ENCODE measurements around the gene PLCB1. TPM values are rescaled to one million over a fixed set of nuclear protein-coding genes. Genes with fewer than 3 reads are reported as not detected.
A peak's percentile ranks its signal among the peaks of the same experiment; 100 is the strongest.
"Not testable (repeated sequence)": the region's sequence is repeated elsewhere in the genome, so short reads cannot be mapped to it uniquely, and the experiment has no call there.

PLCB1 gene
- total RNA-seq: 7.2 TPM
- long read RNA-seq, full-length matches to known transcripts: 1 of 3 reads
- long read RNA-seq, partial matches to known transcripts: 0 of 3 reads
- long read RNA-seq, other reads (novel, unspliced or antisense): 2 of 3 reads

DNA sequence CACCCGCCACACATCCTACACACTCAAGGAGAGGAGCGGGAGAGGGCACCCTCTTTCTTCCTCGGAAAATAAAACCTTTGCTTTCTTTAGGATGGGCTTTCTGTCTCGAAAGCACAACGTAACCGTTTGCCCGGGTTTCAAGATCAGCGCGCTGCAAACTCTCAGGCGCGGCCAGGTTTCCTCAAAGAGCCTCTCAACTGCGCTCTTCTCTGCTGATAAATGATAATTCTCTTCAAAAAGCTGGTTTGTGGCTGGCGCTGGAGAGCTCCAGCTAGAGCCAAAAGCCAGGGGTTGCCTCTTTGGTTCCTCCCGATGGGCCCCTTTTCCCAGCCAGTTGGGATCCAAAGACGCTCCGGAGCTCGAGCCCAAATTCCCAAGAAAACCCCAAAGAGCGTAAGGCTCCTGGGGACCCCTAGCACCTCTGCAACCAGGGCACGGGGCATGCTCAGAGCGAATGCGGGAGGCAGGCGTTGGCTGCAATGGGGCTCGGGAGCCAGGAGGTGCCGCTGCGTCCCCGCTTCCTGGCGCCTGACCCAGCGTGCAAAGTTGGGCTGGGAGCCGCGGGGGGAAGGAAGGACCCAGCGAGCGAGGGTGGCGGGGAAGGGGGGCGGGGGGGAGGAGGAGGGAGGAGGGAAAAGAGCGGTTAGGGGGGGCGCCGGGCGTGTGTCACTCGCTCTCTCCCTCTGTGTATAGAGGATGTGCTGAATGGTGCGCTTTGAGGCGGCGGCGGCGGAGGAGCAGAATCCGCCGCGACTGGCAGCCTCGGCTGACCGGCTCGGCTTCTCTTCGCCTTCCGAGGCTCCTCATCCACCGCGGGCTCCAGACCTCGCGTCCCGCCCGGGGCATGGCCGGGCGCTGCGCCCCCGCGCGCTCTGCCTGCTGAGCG lies at the start of gene PLCB1:
PLCB1 (plus strand) TSS at position 669 of the 886 bp plus-strand sequence. CDS start 386 bp downstream, outside the sequence.
- peak; percentile 93 for DNase-seq (ENCODE audit: missing footprints)
- peak; percentile 90 for ATAC-seq
- intact Hi-C loops (cut with DNase I): loop anchor here (1.0 to 5.0 kb wide), 4 partner anchors 90 to 589 kb away; no protein-coding TSS in a partner anchor

DNA sequence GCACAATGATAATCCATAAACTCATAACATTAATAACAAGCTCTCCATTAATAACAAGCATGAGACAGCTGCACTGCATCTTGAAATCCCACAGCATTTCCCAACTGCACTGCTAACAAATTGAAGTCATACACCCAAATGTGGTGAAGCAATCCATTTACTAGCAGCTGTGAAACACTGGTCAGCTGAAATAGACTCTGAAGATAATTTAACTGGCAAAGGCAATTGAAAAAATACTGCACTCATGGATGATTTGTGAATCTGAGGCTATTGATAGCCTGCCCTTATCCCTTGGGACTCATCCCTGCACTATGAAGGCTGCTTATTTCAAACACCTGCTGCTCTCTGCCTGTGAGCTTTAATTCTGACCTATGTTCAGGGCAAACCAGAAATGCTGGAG lies 49.1 kb upstream of the PLCB1 start:
- DNase-seq (ENCODE audit: missing footprints) (peak; percentile 27), ATAC-seq (peak; percentile 95)
- intact Hi-C loops (cut with DNase I): no loop called here

DNA sequence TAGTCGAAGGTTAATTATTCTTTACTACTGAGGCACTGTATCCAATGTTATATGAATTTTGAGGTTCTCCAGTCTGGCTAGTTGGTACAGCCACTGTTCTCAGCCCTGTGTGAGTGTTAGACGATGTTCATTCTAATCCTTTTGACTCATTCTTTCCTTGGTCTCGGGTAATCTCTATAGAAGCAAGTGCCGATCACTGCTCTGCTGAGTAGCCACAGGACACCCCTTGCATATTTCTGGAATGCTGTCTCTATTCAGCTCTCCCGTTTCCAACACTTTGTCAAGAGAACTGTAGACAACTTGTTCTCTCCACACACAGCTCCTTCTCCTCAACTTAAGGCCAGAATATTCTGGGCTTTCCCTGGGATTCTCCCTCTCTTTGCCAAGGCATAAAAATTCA lies 42.4 kb upstream of the PLCB1 start:
- intact Hi-C loops (cut with DNase I): no loop called here
- ATAC-seq (no peak), DNase-seq (ENCODE audit: missing footprints) (no peak)

DNA sequence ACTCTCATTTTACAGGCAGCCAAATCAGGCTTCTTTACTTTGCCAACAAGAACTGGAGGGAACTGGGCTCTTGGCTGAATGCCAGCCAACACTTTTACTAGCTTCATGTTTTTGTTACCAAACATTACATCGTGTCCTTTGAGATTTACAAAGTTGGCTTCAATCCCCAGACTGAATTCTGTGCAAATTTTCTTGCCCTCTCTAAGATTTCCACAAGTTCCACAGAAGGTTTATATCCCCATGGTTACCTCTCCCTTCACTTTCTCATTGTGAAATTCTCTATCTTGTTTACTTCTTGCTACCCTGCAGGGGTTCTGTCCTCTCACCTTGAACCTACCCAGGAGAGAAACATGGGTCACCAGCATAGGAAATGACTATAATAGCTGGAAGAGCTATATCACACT lies 37.6 kb upstream of the PLCB1 start:
- peak; percentile 87 for ATAC-seq
- peak; percentile 71 for DNase-seq (ENCODE audit: missing footprints)
- intact Hi-C loops (cut with DNase I): no loop called here

DNA sequence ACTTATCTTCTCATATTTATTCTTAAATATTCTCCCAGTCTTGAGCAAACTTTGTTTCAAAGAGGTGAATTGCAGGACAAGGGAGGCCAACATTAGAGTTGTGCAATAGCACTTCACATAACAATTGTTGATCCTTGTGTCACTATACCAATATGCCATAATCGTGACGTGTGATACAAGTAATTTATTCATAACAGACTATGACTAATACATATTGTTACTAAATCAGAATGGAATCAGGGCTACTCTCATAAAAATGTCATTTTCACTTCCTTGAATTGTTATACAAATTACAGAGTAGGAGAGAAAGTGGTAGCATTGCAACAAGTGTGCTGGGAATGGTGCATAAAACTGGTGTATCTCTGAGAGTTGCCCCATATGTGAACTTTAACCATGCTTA lies 37.2 kb upstream of the PLCB1 start:
- DNase-seq (ENCODE audit: missing footprints) (no peak), ATAC-seq (peak; percentile 34)
- intact Hi-C loops (cut with DNase I): no loop called here

DNA sequence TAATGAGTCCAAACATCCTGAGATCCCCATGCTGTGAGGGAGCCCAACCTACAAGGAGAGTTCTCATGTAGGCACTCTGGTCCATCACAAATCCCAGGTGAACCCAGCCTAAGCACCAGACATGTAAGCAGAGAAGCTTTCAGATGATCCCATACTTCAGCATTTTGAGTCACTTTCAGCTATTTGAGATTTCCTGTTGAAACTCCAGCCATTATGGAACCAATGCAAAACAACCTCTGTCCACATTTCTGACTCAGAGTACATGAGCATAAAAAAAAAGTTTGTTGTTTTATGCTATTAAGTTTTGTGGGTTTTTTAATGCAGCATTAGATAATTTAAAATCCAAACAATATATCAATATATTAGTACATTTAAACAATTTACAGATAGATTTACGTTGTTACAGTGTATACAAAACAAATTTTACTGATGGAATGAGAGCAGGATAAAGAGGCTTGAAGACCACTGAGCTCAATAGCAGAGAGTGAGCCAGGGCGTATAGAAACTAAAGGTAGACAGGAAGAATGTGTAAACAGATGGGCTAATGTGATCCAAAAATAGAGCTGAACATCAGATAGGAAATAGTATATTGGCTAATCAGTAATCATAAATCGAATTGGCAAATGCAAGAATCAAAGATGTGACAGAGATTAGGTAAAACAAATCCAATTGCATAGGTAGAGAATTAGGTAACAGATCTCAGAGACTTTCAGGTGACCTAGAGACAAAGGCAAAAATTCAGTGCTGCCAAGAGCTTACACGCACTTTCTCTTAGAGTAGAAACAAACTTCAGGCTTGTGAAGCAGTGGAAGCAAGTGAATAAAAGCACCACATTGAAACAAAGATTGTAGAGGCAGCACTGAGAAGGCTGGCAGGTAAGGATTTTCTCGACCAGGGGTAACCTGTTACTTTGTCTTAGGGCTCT lies 36.2 kb upstream of the PLCB1 start:
- intact Hi-C loops (cut with DNase I): no loop called here
- ATAC-seq (no peak), DNase-seq (ENCODE audit: missing footprints) (no peak)

DNA sequence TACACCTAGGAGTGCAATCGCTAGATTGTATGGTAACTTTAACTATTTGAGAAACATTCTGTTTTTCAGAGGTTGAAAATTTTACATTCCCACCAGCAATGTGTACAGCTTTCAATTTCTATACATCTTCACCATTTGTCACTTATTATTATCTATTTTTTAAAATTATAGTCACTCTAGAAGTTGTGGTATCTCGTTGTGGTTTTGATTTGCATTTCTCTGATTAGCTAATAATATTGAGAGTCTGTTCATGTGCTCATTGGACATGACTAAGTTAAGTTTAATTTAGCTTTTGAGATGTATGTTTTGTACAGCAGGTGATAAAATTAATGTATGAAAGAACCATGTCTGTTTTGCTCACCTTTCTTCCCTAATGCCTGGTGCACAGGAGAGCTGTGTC lies 34.8 kb upstream of the PLCB1 start:
- DNase-seq (ENCODE audit: missing footprints) (no peak), ATAC-seq (no peak)
- intact Hi-C loops (cut with DNase I): no loop called here

DNA sequence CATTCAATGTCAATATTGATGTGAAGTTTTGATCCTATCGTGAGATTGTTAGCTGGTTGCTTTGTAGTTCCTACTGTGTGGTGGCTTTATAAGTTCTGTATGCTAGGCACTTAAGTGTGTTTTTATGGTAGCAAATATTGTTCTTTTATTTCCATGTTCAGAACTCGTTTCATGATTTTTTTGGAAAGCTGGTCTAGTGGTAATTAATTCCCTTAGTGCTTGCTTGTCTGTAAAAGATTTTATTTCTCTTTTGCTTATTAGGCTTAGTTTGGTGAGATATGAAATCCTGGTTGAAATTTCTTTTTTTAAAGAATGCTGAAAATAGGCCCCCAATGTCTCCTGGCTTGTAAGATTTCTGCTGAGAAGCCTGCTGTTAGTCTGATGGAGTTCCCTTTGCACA lies 27.8 kb upstream of the PLCB1 start:
- ATAC-seq (no peak), DNase-seq (ENCODE audit: missing footprints) (no peak)
- intact Hi-C loops (cut with DNase I): no loop called here

DNA sequence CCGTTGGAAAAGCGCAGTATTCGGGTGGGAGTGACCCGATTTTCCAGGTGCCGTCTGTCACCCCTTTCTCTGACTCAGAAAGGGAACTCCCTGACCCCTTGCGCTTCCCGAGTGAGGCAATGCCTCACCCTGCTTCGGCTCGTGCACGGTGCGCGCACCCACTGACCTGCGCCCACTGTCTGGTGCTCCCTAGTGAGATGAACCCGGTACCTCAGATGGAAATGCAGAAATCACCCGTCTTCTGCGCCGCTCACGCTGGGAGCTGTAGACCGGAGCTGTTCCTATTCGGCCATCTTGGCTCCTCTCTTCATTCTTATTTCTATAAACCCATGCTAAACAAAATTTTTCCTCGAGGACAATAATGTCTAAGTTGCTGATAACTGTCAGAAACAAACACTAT lies 17.5 kb upstream of the PLCB1 start:
- DNase-seq (ENCODE audit: missing footprints); ATAC-seq; intact Hi-C loops (cut with DNase I): not testable (repeated sequence)

DNA sequence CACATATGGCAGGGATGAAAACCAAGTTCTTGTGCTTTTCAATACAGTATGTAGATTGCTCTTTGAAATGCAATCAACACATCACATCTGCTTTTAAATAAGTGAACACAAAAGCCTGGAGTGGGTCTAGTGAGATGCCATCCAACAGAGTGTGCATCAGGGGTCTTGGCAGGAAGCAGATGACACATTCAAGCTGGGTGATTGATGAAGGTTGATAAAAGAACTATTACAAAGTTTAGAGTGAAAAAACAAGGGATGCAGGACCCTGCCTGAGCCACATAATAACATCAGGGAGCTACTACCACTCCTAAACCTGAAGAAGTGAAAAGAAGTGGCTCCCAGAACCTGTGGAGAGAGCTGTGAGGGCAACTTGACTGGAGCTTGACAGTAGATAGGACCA lies 16.6 kb upstream of the PLCB1 start:
- DNase-seq (ENCODE audit: missing footprints): no peak
- intact Hi-C loops (cut with DNase I): no loop called here

DNA sequence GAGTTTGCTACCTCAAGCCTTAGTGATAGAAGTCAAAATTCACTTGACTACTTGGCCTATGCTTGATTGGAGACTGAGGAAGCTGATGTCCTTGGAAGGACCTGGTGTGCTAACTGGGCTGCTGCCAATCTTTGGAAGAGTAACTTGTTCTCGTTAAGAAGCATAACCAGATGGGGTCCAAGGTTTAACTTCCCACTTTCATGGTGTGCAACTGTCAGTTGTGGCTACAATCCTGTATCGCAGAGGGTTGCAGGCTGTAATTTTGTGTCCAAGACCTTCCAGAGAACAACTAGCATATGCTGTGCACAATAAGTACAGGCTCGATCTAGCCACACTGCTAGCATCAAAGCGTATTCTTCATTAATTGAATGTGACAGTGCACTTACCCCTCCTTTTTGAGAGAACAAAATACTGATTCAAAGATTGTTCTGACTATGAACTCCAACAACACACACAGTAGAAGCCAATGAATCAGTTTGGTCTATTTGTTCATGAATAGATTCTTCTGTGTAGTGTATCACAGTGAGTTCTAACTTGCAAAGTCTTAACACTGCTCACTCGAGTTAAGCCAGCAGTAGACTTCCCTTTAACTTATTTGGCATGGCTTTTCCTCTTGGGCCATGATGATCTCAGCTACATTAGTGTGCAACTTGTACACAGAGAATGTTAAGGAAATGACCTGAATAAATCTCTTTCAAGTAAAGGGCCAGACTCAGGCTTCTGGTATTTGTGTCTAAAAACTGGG lies 15.8 kb upstream of the PLCB1 start:
- DNase-seq (ENCODE audit: missing footprints) (no peak), ATAC-seq (peak; percentile 88)
- intact Hi-C loops (cut with DNase I): no loop called here

More for the DNA sequence above, 16.6 kb upstream of the PLCB1 start:
- no peak for ATAC-seq

DNA sequence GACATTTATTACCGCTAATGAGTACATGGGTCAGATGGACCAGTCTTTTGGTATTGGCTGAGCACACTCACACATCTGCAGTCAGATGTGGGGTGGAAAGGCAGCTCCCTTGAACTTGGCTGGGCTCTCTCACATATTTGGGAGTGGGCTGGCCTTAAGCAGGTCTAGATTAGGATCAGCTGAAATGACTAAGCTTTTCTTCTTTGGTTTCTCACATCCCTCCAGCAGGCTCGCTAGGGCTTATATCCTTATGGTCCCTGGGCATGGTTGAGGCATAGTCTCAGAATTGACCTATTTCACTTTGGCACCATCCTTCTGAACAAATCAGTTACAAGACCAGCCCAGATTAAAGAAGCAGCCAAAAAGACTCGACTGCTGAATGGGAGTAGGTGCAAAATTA lies 14.4 kb upstream of the PLCB1 start:
- ATAC-seq: no peak
- intact Hi-C loops (cut with DNase I): no loop called here
- DNase-seq (ENCODE audit: missing footprints): no peak

DNA sequence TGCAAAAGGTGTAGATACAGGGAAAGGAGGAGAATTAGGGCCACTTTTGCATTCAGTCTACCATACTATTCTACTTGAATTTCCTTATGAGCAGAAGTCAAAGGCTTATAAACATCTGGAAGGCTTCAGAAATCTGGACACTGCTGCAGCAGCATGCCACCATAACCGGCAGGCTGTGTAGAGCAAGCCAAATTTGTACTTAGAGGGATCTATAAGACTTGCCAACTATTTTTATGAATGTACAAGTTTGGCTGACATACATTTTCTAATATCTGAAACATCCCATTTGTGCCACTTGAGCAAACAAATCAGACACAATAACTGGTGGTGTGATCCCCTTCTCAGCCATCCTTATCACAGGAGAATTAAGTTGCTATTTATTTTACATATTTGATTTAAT lies 14.0 kb upstream of the PLCB1 start:
- no peak for ATAC-seq
- intact Hi-C loops (cut with DNase I): no loop called here
- no peak for DNase-seq (ENCODE audit: missing footprints)

DNA sequence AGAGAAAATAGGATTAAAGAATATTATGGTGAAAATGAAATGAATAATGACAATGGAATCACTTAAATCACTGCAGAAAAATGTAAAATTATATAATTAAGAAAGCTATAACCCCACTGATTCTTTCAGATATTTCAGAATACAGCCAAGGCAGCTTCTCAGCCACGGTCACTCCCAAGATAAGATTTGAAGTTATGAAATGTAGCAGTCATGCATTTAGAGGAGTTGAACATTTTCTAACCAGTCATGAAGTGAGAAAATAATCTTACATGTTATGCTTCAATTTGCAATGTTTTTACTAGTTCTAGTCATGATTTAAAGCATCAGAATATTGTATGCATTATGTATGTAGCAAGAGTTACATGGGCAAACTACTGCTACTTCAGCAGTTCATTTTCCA lies 13.3 kb upstream of the PLCB1 start:
- ATAC-seq: no peak
- DNase-seq (ENCODE audit: missing footprints): no peak
- intact Hi-C loops (cut with DNase I): no loop called here

DNA sequence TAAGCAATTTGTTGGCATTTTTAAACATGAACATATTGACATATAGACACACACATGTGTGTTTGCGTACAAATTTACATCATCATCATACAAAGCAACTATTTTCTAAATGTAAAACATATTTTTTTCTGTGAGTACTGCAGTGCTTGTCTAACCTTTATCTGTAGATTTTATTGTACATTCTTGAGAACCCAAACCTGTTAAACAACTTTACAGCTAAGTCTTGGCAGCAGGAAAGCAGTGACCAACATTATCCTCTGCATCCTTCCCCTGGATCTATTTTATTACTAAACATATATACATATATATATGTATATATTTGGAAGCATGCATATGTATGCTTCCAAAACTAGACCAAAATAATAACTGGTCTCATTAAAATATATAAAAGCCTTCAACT lies 10.4 kb upstream of the PLCB1 start:
- ATAC-seq (no peak), DNase-seq (ENCODE audit: missing footprints) (no peak)
- intact Hi-C loops (cut with DNase I): no loop called here

DNA sequence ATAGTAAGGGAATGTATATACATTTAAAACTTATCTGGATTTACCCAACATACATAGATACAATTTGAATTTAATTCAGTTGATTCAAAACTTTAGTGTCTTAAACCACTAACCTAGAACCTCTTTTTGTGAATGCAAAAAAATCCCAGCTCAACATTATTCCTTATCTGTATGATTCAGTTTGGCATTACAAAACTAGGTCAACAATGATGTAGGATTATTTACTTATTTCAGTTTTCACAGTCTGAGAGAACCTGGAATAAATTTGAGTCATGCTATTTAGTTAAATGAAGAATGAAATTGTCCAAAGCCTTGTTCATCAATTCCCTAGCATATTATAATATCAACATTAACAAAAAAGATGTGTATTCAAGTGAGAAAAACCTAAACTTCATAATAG lies 7.4 kb upstream of the PLCB1 start:
- ATAC-seq: no peak
- DNase-seq (ENCODE audit: missing footprints): no peak
- intact Hi-C loops (cut with DNase I): no loop called here

DNA sequence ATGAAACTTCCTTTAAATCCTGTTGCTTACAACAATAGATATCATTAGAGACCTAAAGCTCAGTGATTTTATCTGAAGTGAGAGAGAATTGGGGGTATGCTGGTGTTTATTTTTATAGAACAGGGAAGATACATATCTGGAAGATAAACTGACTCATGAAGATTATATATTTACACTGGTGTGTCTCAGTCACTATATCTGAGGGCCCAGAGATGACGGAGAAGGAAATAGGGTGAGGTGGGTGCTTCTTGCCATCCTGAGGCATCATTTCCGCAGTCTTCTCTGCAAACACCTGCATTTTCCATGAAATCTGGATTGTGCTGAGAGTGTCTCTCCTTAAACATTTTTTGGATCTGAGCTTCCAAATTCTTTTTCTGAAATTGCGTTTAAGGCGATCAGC lies 5.9 kb upstream of the PLCB1 start:
- DNase-seq (ENCODE audit: missing footprints): no peak
- intact Hi-C loops (cut with DNase I): no loop called here
- ATAC-seq: no peak

DNA sequence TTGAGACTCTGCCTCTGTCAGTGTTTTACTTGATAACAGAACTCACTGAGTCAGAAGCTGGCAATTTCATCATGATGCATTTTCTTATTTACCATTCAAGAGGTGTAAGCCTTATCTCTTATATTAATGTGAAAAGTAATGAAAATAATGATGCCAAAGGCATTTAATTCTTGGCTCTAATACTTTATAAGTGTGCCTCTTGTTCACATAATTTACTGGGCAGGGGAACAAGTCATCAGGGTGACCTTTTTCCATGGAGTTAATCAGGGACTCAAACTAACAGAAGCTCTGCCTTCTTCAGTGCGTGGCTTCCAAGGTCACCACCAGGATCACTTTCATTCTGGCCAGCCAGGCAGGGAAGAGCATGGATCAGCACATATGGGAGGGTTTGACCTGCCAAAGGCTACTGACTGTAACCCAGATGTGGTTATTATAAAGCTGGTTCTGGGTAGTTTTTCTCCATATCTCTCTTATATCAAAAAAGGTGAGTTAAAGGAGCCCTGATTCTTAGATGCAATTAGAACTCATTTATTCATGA lies 5.2 kb upstream of the PLCB1 start:
- ATAC-seq (no peak), DNase-seq (ENCODE audit: missing footprints) (no peak)
- intact Hi-C loops (cut with DNase I): no loop called here
